ENCODE measurements around the gene CYP3A4.
"Not testable (repeated sequence)": the region's sequence is repeated elsewhere in the genome, so short reads cannot be mapped to it uniquely, and the experiment has no call there.

DNA sequence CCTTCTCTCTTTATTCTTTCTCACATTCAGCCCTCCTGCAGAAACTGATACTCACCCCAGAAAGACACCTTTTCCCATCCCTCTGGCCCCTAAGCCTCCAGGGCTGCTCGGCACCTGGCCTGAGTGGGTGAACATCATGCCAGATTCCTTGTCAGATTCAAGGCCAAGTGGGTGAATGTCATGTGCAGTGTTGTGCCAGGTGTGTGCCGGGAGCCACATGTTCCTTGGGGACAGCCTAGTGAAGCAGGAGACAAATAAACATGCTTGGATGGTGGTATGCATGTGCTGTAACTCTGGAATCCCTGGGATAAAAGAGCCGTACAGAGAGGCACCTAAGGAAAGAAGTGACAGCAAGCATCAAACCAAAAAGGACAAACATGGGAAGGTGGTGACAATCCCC is 1.7 kb upstream of the CYP3A4 start:
- not testable (repeated sequence) for TF ChIP-seq POLR2A (IDR thresholded peaks at IDR 0.05; ENCODE audit: low read length); GATA1 (IDR thresholded peaks at IDR 0.05; ENCODE audit: low read depth, low read length)

Data from erythroblast (primary cell).